NCI-H146 treated with DMSO at 0.1 percent for 48 hours (cell line): ENCODE measurements around the gene KCNIP4.

Source experiments
- DNase-seq: peaks from one replicate; lab custom pipeline; 2025; ENCODE audit not compliant: unreplicated experiment; lab: John Stamatoyannopoulos, UW

The KCNIP4 gene

DNA sequence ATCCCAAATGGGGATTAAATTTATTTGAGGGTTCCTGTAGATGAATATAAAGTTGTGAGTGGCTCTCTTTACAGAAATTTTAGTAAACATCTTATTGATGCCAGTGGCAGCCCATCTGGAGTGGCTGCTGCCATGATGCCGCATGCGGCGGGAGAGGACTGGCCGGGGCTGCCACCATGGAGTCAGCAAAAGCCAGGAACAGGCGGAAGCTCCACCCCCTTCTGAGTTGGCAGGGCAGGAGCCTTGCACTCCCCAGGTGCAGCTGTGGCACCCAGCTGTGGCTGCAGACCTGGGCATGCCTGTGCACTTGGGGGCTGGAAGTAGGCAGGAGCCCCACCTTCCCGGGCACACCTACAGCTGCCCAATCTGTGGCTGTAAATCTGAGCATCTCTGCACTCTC is 92.3 kb downstream of the KCNIP4 start:
- no peak for DNase-seq

DNA sequence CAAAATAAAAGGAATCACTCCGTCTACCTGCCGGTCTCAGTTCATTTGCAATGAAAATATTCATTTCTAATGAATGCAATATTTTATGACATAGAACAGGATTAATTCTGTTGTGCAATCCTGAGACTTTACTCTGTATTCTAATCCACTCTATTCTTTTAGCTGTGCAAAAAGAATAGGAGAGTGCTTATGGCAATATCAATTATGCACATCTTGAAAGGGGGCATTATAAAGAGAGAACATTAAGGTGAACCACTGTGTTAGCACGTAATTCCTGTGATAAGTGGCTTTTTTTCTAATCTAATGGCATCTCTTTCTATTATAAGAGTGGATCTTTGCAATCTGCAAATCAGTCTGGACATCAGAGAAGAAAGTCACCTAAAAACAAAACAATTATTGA is 99.5 kb downstream of the KCNIP4 start:
- DNase-seq, result no peak

DNA sequence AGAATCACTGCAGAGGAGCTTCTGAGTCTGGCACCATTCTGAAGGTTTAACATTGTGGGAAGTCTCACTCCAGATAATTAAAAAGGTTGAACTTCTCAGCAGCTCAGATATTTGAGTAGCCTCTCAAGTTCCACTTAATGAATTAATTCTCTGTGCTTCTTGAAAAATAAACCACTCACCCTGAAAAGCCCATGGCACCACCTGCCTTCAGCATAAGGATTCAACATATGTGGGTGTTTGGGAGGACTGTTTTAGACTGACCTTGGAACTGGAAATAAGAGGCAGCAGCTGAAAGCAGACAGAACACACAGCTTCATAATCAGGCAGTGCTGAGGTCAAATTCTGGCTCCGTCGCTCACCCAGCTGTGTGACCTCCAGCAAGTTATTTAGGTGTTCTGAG is 100.6 kb downstream of the KCNIP4 start:
- DNase-seq, result no peak

DNA sequence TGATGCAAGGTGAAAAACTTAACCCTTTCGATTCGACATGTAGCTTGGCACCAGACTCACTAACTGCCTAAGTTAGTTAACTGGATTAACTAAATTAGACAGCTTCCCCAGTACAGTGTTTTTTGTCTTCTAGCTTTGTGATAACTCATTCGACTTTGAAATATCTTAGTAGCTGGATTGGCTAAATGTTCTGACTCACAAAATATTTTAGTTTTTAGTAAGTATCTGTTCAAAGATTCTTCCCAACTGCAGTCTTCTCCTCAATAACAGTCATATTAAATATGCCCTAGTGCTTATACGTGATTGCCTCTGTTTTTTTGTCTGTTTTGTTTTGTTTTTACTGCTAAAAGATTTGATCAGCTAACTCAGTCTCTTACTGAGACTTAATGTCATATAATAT is 102.9 kb downstream of the KCNIP4 start:
- no peak for DNase-seq

DNA sequence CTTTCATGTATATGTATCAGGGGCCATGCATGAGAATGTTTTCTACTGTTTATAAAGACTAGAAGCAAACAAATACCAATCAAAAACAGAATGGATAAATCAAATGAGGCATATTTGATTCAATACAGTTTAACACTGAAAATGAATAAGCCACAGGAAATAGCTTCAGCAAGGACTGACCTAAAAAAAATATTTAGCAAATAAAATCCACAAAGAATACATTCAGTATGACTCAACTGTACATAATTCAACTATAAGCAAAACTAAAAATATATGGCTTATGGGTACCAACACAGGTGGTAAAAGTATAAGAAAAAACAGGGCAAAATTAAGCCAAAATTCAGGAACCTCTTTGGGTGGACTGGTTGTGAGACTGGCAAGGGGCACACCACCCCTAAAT is 112.9 kb downstream of the KCNIP4 start:
- DNase-seq, result no peak

DNA sequence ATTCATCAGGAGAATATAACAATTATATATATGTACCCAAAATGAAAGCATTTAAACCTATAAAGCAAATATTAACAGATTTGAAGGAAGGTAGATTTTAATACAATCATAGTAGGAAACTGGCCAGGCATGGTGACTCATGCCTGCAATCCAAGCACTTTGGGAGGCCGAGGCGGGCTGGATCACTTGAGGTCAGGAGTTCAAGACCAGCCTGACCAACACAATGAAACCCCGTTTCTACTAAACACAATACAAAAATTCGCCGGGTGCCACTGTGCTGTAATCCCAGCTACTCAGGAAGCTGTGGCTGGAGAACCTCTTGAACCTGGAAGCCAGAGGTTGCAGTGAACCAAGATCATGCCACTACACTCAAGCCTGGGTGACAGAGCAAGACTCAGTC is 118.3 kb downstream of the KCNIP4 start:
- DNase-seq, result no peak

DNA sequence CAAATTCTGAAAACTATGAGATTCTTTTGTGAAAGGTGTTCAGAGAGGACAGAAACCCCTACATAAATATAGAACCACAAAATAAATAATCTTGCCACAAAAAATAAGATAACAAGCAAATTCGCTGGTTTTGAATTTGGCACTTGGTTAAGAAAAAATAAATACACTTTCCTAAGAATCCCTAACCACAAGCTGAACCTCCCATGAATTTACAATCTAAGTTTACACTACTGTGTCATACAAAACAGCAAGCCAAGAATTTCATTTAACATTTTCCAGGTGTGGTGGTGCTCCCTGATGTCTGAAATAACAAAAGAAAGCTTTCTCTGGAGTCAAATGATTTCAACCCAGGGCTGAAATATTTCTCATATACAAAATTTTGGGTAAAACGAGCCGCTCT is 121.0 kb downstream of the KCNIP4 start:
- no peak for DNase-seq

GRCh38 chr4:21826071-21826470 is 122.5 kb downstream of the KCNIP4 start:
- DNase-seq, result no peak

DNA sequence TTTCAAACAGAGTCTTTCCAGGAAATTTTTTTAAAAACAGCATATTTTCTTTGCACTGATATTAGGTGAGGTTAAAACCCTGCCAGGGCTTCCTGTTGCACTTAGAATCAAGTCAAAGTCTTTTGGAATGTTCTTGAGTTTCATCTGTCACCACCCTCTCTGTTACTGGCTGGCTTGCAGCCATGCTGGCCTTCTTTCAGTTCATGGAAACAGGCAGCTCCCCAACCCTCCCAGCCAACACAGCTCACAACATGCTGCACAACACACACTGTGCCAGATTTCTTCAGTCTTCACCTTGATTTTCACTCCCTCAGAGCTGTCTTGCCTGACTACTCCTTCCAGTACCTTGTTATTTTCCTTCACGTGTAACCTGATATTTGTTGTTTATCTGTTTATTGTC is 129.5 kb downstream of the KCNIP4 start:
- no peak for DNase-seq

GRCh38 chr4:21815651-21816377 is 132.8 kb downstream of the KCNIP4 start:
- no peak for DNase-seq

DNA sequence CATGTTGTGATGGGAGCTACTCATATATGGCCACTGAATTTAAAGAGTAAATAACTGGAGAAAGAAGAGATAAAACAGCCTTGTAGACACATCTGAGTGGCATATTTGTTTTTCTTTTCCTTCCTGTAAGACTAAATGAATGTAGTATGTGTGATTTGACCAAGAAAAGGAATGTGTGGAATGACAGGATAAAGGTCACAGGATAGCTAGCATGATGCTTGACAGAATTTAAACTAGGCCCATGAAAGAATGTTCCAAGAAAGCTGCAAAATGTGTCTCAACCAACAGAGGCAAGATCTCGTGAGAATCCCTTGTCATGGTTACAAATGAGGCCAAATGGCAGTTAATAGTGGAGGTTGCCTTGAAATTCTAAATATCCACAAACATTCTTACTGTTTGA is 137.0 kb downstream of the KCNIP4 start:
- DNase-seq, result no peak

GRCh38 chr4:21806991-21807390 is 141.6 kb downstream of the KCNIP4 start:
- DNase-seq, result no peak

DNA sequence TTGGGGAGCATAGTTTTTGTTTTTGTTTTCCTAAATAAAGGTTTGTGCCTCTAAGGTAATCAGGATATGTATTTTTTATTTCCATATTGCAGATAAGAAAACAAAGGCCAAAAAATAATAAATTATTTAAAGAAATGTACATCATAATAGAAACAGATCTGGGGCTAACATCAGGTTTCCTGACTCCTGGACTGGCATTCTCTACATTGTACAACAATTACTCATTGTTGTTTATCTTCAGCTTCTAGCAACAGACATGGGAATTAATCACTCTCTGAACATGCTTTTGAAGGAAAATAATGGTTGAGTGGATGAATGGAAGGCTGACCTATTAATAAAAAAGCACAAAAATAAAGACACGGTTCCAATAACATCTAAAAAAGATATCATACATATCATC is 146.2 kb downstream of the KCNIP4 start:
- DNase-seq, result no peak

- no peak for DNase-seq
These were observed 146.7 kb downstream of the KCNIP4 start for GRCh38 chr4:21801661-21802385.

- DNase-seq, result no peak
These were observed 153.5 kb downstream of the KCNIP4 start for GRCh38 chr4:21795091-21795490.

GRCh38 chr4:21792736-21793135 is 155.8 kb downstream of the KCNIP4 start:
- no peak for DNase-seq

DNA sequence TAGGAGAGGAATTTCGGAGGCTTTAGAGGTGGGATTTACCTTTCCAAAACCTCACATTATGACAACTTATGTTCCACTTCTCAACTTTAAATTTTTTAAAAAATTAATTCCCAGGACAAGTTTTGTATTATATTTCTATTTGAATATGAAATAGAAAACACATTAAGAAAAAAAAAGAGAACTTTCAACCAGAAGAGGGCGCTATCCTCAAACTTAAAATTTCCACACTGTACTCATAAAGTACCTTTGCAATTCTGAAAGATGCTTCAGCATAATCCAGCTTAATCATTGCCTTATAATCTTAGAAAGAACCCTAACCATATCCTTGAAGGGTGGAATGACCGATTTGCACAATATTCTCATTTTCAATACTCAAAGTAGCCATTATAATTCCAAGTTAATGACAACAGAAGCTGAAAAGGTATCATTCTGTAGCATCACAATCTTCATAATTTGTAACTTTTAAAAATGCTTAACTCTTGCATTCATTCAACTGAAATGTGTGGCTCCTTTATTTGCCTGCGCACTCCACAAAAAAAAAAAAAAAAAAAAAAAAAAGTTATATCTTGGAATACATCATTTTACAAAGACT is 158.0 kb downstream of the KCNIP4 start:
- DNase-seq, result no peak

GRCh38 chr4:21780148-21780547 is 168.4 kb downstream of the KCNIP4 start:
- no peak for DNase-seq

DNA sequence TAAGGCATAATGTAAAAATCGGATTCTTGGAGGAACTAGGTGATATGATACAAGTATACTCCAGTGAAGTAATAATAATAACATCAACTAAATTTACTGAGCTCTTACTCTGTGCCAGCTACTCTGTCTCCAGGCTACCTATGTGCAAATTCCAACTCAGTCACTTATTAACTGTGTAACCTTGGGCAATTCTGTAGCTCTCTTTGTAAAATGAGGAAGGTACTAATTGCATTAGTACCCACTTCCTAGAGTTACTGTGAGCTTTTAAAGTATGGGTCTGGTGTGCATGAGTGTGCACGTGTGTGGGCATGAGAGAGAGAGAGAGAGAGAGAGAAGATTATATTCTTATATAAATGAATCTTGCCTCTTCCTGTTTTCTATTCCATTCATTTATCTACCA is 169.9 kb downstream of the KCNIP4 start:
- DNase-seq, result no peak

DNA sequence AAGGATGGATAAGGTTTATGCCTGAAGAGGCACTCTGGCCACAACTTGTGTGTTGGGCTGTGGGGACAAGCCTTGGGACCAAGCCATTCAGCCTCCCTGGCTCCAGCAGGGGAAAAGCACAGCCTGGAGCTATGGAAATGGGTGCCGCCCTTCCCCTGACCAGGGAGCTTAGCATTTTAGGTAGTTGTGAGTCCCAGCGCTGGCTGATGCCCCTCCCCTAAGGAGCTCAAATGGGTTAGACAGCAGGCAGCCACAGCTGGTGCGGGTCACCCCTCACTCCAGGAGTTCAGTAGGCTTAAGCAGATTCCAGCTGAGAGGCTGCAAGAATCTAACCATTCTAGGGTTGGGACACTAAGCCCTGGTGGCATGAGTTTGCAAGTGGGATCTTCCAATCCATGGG is 172.9 kb downstream of the KCNIP4 start:
- DNase-seq, result no peak

DNA sequence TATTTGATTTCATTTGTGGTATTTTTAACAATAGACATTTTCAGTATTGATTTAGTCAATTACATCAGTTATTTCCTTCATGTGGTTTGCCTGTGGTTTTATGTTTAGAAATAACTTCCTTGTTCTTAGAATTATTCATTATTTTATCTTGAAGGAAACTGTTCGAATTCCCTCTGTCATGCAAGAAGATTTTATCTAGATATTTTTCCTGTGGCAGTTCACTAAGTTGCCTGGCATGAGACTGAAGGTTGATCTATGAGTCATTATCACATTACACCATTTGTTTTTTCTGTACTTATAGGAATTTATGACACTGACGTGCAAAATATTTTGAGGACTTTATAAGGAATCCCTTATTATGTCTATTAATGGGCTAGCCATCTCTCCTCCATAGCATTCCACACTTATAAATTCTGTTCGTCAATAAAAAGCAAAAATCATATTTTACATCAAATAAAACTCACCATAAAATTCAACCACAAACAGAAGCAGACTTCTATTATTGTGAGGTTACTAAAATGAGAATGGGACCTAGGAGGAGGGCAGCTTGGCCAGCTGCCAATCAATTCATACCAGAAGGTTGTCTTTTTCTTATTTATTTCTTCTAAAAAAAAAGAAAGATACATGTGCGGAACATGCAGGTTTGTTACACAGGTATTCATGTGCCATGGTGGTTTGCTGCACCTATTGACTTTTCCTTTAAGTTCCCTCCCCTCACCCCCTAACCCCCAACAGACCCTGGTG is 179.0 kb downstream of the KCNIP4 start:
- no peak for DNase-seq
